Trophoblast cell (in vitro differentiated cells and primary cell): ENCODE results near the gene CERS1.
"Not testable (repeated sequence)": the region's sequence is repeated elsewhere in the genome, so short reads cannot be mapped to it uniquely, and the experiment has no call there.

ENCODE experiments used
- DNase-seq, 2 donors: peaks; one replicate each; pipeline ENCODE4 v3.0.0-alpha.2; 2016
- H2AFZ ChIP-seq: 2 replicates; pipeline ENCODE4 v1.6.1; 2013; ENCODE audit warnings: low read length, moderate library complexity, mild to moderate bottlenecking; ENCODE audit not compliant: insufficient read depth, poor library complexity
- H2AK5ac ChIP-seq: 2 replicates; pipeline ENCODE4 v1.6.1; 2013; ENCODE audit warnings: mild to moderate bottlenecking, low read length
- H2BK120ac ChIP-seq: 2 replicates; pipeline ENCODE4 v1.6.1; 2013; ENCODE audit warnings: low read length, mild to moderate bottlenecking, moderate library complexity; ENCODE audit not compliant: insufficient read depth, poor library complexity
- H2BK12ac ChIP-seq: 2 replicates; pipeline ENCODE4 v1.6.1; 2013; ENCODE audit warnings: mild to moderate bottlenecking, low read length, moderate library complexity
- H2BK5ac ChIP-seq: 2 replicates; pipeline ENCODE4 v1.6.1; 2013; ENCODE audit warnings: low read length, low read depth, moderate library complexity, mild to moderate bottlenecking; ENCODE audit not compliant: poor library complexity
- H3K14ac ChIP-seq: 2 replicates; pipeline ENCODE4 v1.6.1; 2013; ENCODE audit warnings: mild to moderate bottlenecking, low read length
- H3K18ac ChIP-seq: 2 replicates; pipeline ENCODE4 v1.6.1; 2013; ENCODE audit warnings: mild to moderate bottlenecking, low read length
- H3K23ac ChIP-seq: 2 replicates; pipeline ENCODE4 v1.6.1; 2013; ENCODE audit warnings: low read length
- H3K27ac ChIP-seq: 2 replicates; pipeline ENCODE4 v1.5.1; 2013; ENCODE audit warnings: low read depth, mild to moderate bottlenecking, inconsistent platforms, low read length, moderate library complexity
- H3K27me3 ChIP-seq: 2 replicates; pipeline ENCODE4 v1.6.1; 2013; ENCODE audit warnings: inconsistent platforms, mild to moderate bottlenecking, low read length, moderate library complexity; ENCODE audit not compliant: insufficient read depth
- H3K36me3 ChIP-seq, 2 experiments: 1 replicate in 1 of 2; 2 replicates in 1 of 2; pipeline ENCODE4 v1.6.1; 2013; ENCODE audit warnings: low read length in 2 of 2, mild to moderate bottlenecking in 2 of 2, moderate library complexity in 1 of 2; ENCODE audit not compliant: insufficient read depth in 2 of 2, control insufficient read depth in 1 of 2
- H3K4ac ChIP-seq: 2 replicates; pipeline ENCODE4 v1.6.1; 2013; ENCODE audit warnings: low read depth, mild to moderate bottlenecking, low read length, moderate library complexity
- H3K4me1 ChIP-seq, 2 experiments: 1 replicate in 1 of 2; 2 replicates in 1 of 2; pipeline ENCODE4 v1.6.1; 2013; ENCODE audit warnings: low read length in 2 of 2, mild to moderate bottlenecking in 2 of 2, moderate library complexity in 1 of 2; ENCODE audit not compliant: insufficient read depth in 2 of 2, control insufficient read depth in 1 of 2
- H3K4me2 ChIP-seq: 2 replicates; pipeline ENCODE4 v1.6.1; 2013; ENCODE audit warnings: inconsistent platforms, mild to moderate bottlenecking, low read length, moderate library complexity
- H3K4me3 ChIP-seq: 2 replicates; pipeline ENCODE4 v1.5.1; 2013; ENCODE audit warnings: mild to moderate bottlenecking, low read depth, low read length, inconsistent platforms
- H3K79me1 ChIP-seq: one replicate; pipeline ENCODE4 v1.6.1; 2013; ENCODE audit warnings: low read length
- H3K79me2 ChIP-seq: 2 replicates; pipeline ENCODE4 v1.6.1; 2013; ENCODE audit warnings: low read length, mild to moderate bottlenecking; ENCODE audit not compliant: control insufficient read depth, insufficient read depth, poor library complexity
- H3K9ac ChIP-seq: 2 replicates; pipeline ENCODE4 v1.6.1; 2013; ENCODE audit warnings: mild to moderate bottlenecking, low read length
- H3K9me3 ChIP-seq: 2 replicates; pipeline ENCODE4 v1.6.1; 2013; ENCODE audit warnings: low read depth, mild to moderate bottlenecking, control low read depth, inconsistent platforms, low read length; ENCODE audit not compliant: insufficient read depth
- H4K12ac ChIP-seq: 2 replicates; pipeline ENCODE4 v1.6.1; 2013; ENCODE audit warnings: low read depth, mild to moderate bottlenecking, low read length, moderate library complexity
- H4K8ac ChIP-seq: 2 replicates; pipeline ENCODE4 v1.6.1; 2013; ENCODE audit warnings: low read depth, mild to moderate bottlenecking, low read length, moderate library complexity
- H4K91ac ChIP-seq: one replicate; pipeline ENCODE4 v1.6.1; 2013; ENCODE audit warnings: low read depth, mild to moderate bottlenecking, low read length, moderate library complexity
- WGBS: extraction: QIAGEN DNeasy Blood & Tissue Kit; methylation state at CpG from one replicate; pipeline ENCODE4 v1.1.7; 2013; ENCODE audit warnings: missing lambda C conversion rate; ENCODE audit not compliant: insufficient read length, insufficient coverage; ENCODE audit errors: extremely low coverage; 5-methylcytosine and 5-hydroxymethylcytosine counted together

Gene CERS1

GRCh38 chr19:18920400-18920799 is 24.4 kb upstream of the CERS1 start:
- H3K79me1 ChIP-seq = peaks cover 5% of the 10 kb centered on the region
- no peaks in the 10 kb centered on the region for H3K27me3 ChIP-seq
- no peak overlapping the region for H2BK5ac ChIP-seq
- no peak overlapping the region for H2AFZ ChIP-seq
- peak overlapping the region; percentile 56 for H3K4ac ChIP-seq
- H3K4me2 ChIP-seq = peak overlapping the region; percentile 76
- peaks cover 6 to 9% of the 10 kb centered on the region in 2 experiments for H3K4me1 ChIP-seq
- H3K79me2 ChIP-seq = peaks cover 16% of the 10 kb centered on the region
- H2BK120ac ChIP-seq = no peak overlapping the region
- H4K12ac ChIP-seq = peak overlapping the region; percentile 51
- no peak overlapping the region for H3K18ac ChIP-seq
- DNase-seq = no peak
- H3K9me3 ChIP-seq = no peaks in the 10 kb centered on the region
- no peak overlapping the region for H3K27ac ChIP-seq
- H4K91ac ChIP-seq = no peak overlapping the region
- peak overlapping the region; percentile 51 for H4K8ac ChIP-seq
- no peak overlapping the region for H3K23ac ChIP-seq
- peak overlapping the region; percentile 96 for H3K9ac ChIP-seq
- H3K4me3 ChIP-seq = peak overlapping the region; percentile 6
- WGBS = no CpG with 5 or more reads among the region's 9 CpGs
- peaks cover 38 to 44% of the 10 kb centered on the region in 2 experiments for H3K36me3 ChIP-seq
- no peak overlapping the region for H2AK5ac ChIP-seq
- H3K14ac ChIP-seq = no peak overlapping the region
- H2BK12ac ChIP-seq = no peak overlapping the region

GRCh38 chr19:18919900-18920214 is 23.9 kb upstream of the CERS1 start:
- Histone ChIP-seq H3K14ac (peak overlapping the region; percentile 46), H4K91ac (peak overlapping the region; percentile 34), H2BK120ac (no peak overlapping the region), H2BK12ac (no peak overlapping the region), H3K9ac (peak overlapping the region; percentile 96), H3K79me2 (peaks cover 16% of the 10 kb centered on the region), H3K23ac (no peak overlapping the region), H3K36me3 (peaks cover 42 to 46% of the 10 kb centered on the region in 2 experiments), H3K27ac (no peak overlapping the region), H3K27me3 (no peaks in the 10 kb centered on the region), H3K79me1 (peaks cover 5% of the 10 kb centered on the region), H2AFZ (peak overlapping the region; percentile 46), H3K9me3 (no peaks in the 10 kb centered on the region), H4K8ac (peak overlapping the region; percentile 86), H3K4me1 (peaks cover 6 to 9% of the 10 kb centered on the region in 2 experiments), H2BK5ac (no peak overlapping the region), H2AK5ac (peak overlapping the region; percentile 46), H4K12ac (peak overlapping the region; percentile 49), H3K4me2 (peak overlapping the region; percentile 76), H3K4ac (peak overlapping the region; percentile 13), H3K18ac (peak overlapping the region; percentile 67), H3K4me3 (peak overlapping the region; percentile 98)
- no CpG with 5 or more reads among the region's 15 CpGs for WGBS
- peak in 1 of 2 donors; percentile 23 for DNase-seq

GRCh38 chr19:18919086-18919899 is 23.3 kb upstream of the CERS1 start, which contains the start of the genes COPE and DDX49:
COPE (minus strand) TSS chr19:18919387; CDS start chr19:18919348, 39 bp downstream.
DDX49 (plus strand) TSS chr19:18919715; CDS start chr19:18919742, 27 bp downstream.
- Histone ChIP-seq H3K36me3 (peaks cover 37 to 45% of the 10 kb centered on the region in 2 experiments), H3K23ac (no peak within 1 kb of the TSS), H4K8ac (peak within 1 kb of the TSS; percentile 86), H4K91ac (peak within 1 kb of the TSS; percentile 65), H3K14ac (peak within 1 kb of the TSS; percentile 93), H3K9ac (peak within 1 kb of the TSS; percentile 99), H2BK5ac (peak within 1 kb of the TSS; percentile 57), H4K12ac (peak within 1 kb of the TSS; percentile 88), H3K4me3 (peak within 1 kb of the TSS; percentile 99), H3K18ac (peak within 1 kb of the TSS; percentile 76), H2BK120ac (peak within 1 kb of the TSS; percentile 69), H3K79me1 (peaks cover 5% of the 10 kb centered on the region), H2AK5ac (peak within 1 kb of the TSS; percentile 46), H3K4ac (peak within 1 kb of the TSS; percentile 75), H2BK12ac (no peak within 1 kb of the TSS), H3K9me3 (no peaks in the 10 kb centered on the region), H3K4me2 (peak within 1 kb of the TSS; percentile 95), H2AFZ (peak within 1 kb of the TSS; percentile 76), H3K27me3 (no peaks in the 10 kb centered on the region), H3K27ac (peak within 1 kb of the TSS; percentile 42), H3K79me2 (peaks cover 16% of the 10 kb centered on the region), H3K4me1 (peaks cover 6 to 9% of the 10 kb centered on the region in 2 experiments)
- WGBS = no CpG with 5 or more reads among the region's 72 CpGs
- DNase-seq = peak; percentile 99 to 100

GRCh38 chr19:18917593-18917992 is 21.6 kb upstream of the CERS1 start:
- H3K4ac ChIP-seq = peak overlapping the region; percentile 33
- H4K8ac ChIP-seq, H2BK12ac ChIP-seq, H3K9ac ChIP-seq, H3K18ac ChIP-seq, H3K4me3 ChIP-seq, DNase-seq, H3K27me3 ChIP-seq, H2AFZ ChIP-seq, H2BK120ac ChIP-seq, H2AK5ac ChIP-seq, H3K79me1 ChIP-seq, H3K27ac ChIP-seq, H3K23ac ChIP-seq, H4K12ac ChIP-seq, H2BK5ac ChIP-seq, H3K4me2 ChIP-seq, H3K9me3 ChIP-seq, H3K4me1 ChIP-seq, H4K91ac ChIP-seq, H3K14ac ChIP-seq: not testable (repeated sequence)
- H3K79me2 ChIP-seq = peaks cover 18% of the 10 kb centered on the region
- no CpG with 5 or more reads among the region's 9 CpGs for whole genome bisulfite sequencing
- peaks cover 36 to 45% of the 10 kb centered on the region in 2 experiments for H3K36me3 ChIP-seq
